Renal cortical epithelial cell (primary cell): Measurements from ENCODE around the gene RAN. TPM values are rescaled to one million over a fixed set of nuclear protein-coding genes. Genes with fewer than 3 reads are reported as not detected.

Experiments
- total RNA-seq: library from RNA; depleted of rRNA; stranded (reverse); fragments of >200 nt; gene quantifications from 2 replicates; pipeline ENCODE4 v1.2.3, GENCODE V29; 2014

Gene RAN
- total RNA-seq, 1 donor from 2014 or later = 765 TPM

Other genes with a start within 250 kb of the RAN start
- gene RIMBP2, start 155.8 kb upstream of the RAN start, total RNA-seq = 0.17 and 3.2 TPM in 2 replicates
- gene STX2, start 32.8 kb upstream of the RAN start, total RNA-seq = 43.4 and 54.4 TPM in 2 replicates
- gene ADGRD1, start 81.8 kb downstream of the RAN start, total RNA-seq = 0.05 TPM in 1 of 2 replicates, not detected in the other